Activated naive CD8-positive, alpha-beta T cell treated with anti-CD3 and anti-CD28 coated beads, Interleukin-2, amount 10 ng/mL, durations not matched to agents 7 days and 5 days (primary cell): ENCODE results near the gene HLCS. TPM values are rescaled to one million over a fixed set of nuclear protein-coding genes. Genes with fewer than 3 reads are reported as not detected.
"Not testable (repeated sequence)": the region's sequence is repeated elsewhere in the genome, so short reads cannot be mapped to it uniquely, and the experiment has no call there.

ENCODE experiments used
- ATAC-seq: fragments of 150-1000 bp; cut with Tn5 transposase; one replicate; pipeline ENCODE4 v1.10.0; 2021; ENCODE audit warnings: low read depth, moderate library complexity
- POLR2A ChIA-PET: fragments of 350-600 bp; sonication (Branson Sonifier 250); formaldehyde crosslinking; loops from one replicate; lab custom pipeline; 2021; ENCODE audit warnings: antibody characterized with exemption; lab: Charles Lee
- DNase-seq: peaks from one replicate; pipeline ENCODE4 v3.0.0; 2021
- H3K27ac Mint-ChIP-seq: one replicate; pipeline ENCODE4 v1.8.0; 2022; ENCODE audit warnings: mild to moderate bottlenecking, mixed read lengths
- H3K27me3 Mint-ChIP-seq: one replicate; pipeline ENCODE4 v1.8.0; 2022; ENCODE audit warnings: mild to moderate bottlenecking, moderate library complexity, mixed read lengths
- H3K36me3 Mint-ChIP-seq: one replicate; pipeline ENCODE4 v1.8.0; 2021; ENCODE audit warnings: mild to moderate bottlenecking, mixed read lengths
- H3K4me1 Mint-ChIP-seq: one replicate; pipeline ENCODE4 v1.8.0; 2021; ENCODE audit warnings: mixed read lengths
- H3K4me3 Mint-ChIP-seq: one replicate; pipeline ENCODE4 v1.8.0; 2022; ENCODE audit warnings: mild to moderate bottlenecking, moderate library complexity, mixed read lengths
- H3K9me3 Mint-ChIP-seq: one replicate; pipeline ENCODE4 v1.8.0; 2021; ENCODE audit warnings: mixed read lengths
- total RNA-seq, 2 experiments: library from RNA; stranded (reverse); gene quantifications; one replicate each; pipeline ENCODE4 v1.2.3, GENCODE V29; 2021

HLCS gene
- total RNA-seq, 2 experiments from 2014 or later = 17.4 to 17.8 TPM

GRCh38 chr21:36960676-36961284, 5.7 kb downstream of the HLCS start:
- Mint-ChIP-seq H3K4me1 (peaks cover 16% of the 10 kb centered on the region), H3K36me3 (peaks cover 12% of the 10 kb centered on the region), H3K4me3 (no peak overlapping the region), H3K27me3 (no peaks in the 10 kb centered on the region), H3K27ac (no peak overlapping the region), H3K9me3 (no peaks in the 10 kb centered on the region)
- POLR2A ChIA-PET = no interaction called here
- DNase-seq (no peak), ATAC-seq (no peak)

- Mint-ChIP-seq H3K27me3 (no peaks in the 10 kb centered on the region), H3K4me3 (no peak overlapping the region), H3K36me3 (peaks cover 12% of the 10 kb centered on the region), H3K9me3 (no peaks in the 10 kb centered on the region), H3K27ac (no peak overlapping the region), H3K4me1 (peaks cover 2% of the 10 kb centered on the region)
- POLR2A ChIA-PET = no interaction called here
- ATAC-seq (no peak), DNase-seq (no peak)
Observed at GRCh38 chr21:36959020-36959835, 7.2 kb downstream of the HLCS start.

GRCh38 chr21:36955783-36956182, 10.7 kb downstream of the HLCS start:
- Mint-ChIP-seq H3K36me3 (peaks cover 14% of the 10 kb centered on the region), H3K4me3 (no peak overlapping the region), H3K27ac (no peak overlapping the region), H3K27me3 (no peaks in the 10 kb centered on the region), H3K4me1 (peaks cover 2% of the 10 kb centered on the region), H3K9me3 (no peaks in the 10 kb centered on the region)
- no peak for DNase-seq
- no peak for ATAC-seq
- POLR2A ChIA-PET = no interaction called here

GRCh38 chr21:36952331-36952730, 14.1 kb downstream of the HLCS start:
- not testable (repeated sequence) for ATAC-seq, H3K4me1 Mint-ChIP-seq, H3K9me3 Mint-ChIP-seq, H3K4me3 Mint-ChIP-seq, H3K27me3 Mint-ChIP-seq, DNase-seq, H3K27ac Mint-ChIP-seq
- H3K36me3 Mint-ChIP-seq = peaks cover 12% of the 10 kb centered on the region
- POLR2A ChIA-PET = interaction anchor here (1.0 kb wide), 1 partner anchor 15 kb away, joined by 3 read pairs; no protein-coding TSS in a partner anchor

- no peak overlapping the region for H3K4me3 Mint-ChIP-seq
- H3K27me3 Mint-ChIP-seq = no peaks in the 10 kb centered on the region
- DNase-seq = no peak
- no peak overlapping the region for H3K27ac Mint-ChIP-seq
- H3K4me1 Mint-ChIP-seq = peaks cover 2% of the 10 kb centered on the region
- H3K9me3 Mint-ChIP-seq = no peaks in the 10 kb centered on the region
- peaks cover 17% of the 10 kb centered on the region for H3K36me3 Mint-ChIP-seq
- POLR2A ChIA-PET = no interaction called here
- no peak for ATAC-seq
Observed at GRCh38 chr21:36949171-36950141, 17.0 kb downstream of the HLCS start.

- POLR2A ChIA-PET = interaction anchor here (1.0 kb wide), 1 partner anchor 301 kb away, joined by 3 read pairs; no protein-coding TSS in a partner anchor
- Mint-ChIP-seq H3K4me1 (peaks cover 2% of the 10 kb centered on the region), H3K36me3 (peaks cover 20% of the 10 kb centered on the region), H3K27me3 (no peaks in the 10 kb centered on the region), H3K27ac (no peak overlapping the region), H3K9me3 (no peaks in the 10 kb centered on the region), H3K4me3 (no peak overlapping the region)
- no peak for DNase-seq
- ATAC-seq = no peak
Observed at GRCh38 chr21:36948686-36949085, 17.8 kb downstream of the HLCS start.

- H3K27ac Mint-ChIP-seq = no peak overlapping the region
- H3K4me3 Mint-ChIP-seq = no peak overlapping the region
- ATAC-seq (no peak), DNase-seq (no peak)
- H3K9me3 Mint-ChIP-seq = no peaks in the 10 kb centered on the region
- POLR2A ChIA-PET = no interaction called here
- no peaks in the 10 kb centered on the region for H3K27me3 Mint-ChIP-seq
- peaks cover 19% of the 10 kb centered on the region for H3K36me3 Mint-ChIP-seq
- peaks cover 2% of the 10 kb centered on the region for H3K4me1 Mint-ChIP-seq
Observed at GRCh38 chr21:36946949-36947356, 19.5 kb downstream of the HLCS start.

- Mint-ChIP-seq H3K27me3 (no peaks in the 10 kb centered on the region), H3K4me1 (peaks cover 2% of the 10 kb centered on the region), H3K36me3 (peaks cover 16% of the 10 kb centered on the region), H3K27ac (no peak overlapping the region), H3K9me3 (no peaks in the 10 kb centered on the region), H3K4me3 (no peak overlapping the region)
- DNase-seq = no peak
- POLR2A ChIA-PET = no interaction called here
- ATAC-seq = no peak
Observed at GRCh38 chr21:36945496-36946138, 20.9 kb downstream of the HLCS start.

GRCh38 chr21:36936361-36937135, 29.9 kb downstream of the HLCS start:
- ATAC-seq (no peak), DNase-seq (no peak)
- peaks cover 6% of the 10 kb centered on the region for H3K4me1 Mint-ChIP-seq
- no peak overlapping the region for H3K4me3 Mint-ChIP-seq
- no peak overlapping the region for H3K27ac Mint-ChIP-seq
- no peaks in the 10 kb centered on the region for H3K27me3 Mint-ChIP-seq
- peaks cover 2% of the 10 kb centered on the region for H3K36me3 Mint-ChIP-seq
- POLR2A ChIA-PET = no interaction called here
- H3K9me3 Mint-ChIP-seq = no peaks in the 10 kb centered on the region

- Mint-ChIP-seq H3K27me3 (no peaks in the 10 kb centered on the region), H3K27ac (no peak overlapping the region), H3K4me1 (peaks cover 6% of the 10 kb centered on the region), H3K36me3 (peaks cover 2% of the 10 kb centered on the region), H3K9me3 (no peaks in the 10 kb centered on the region), H3K4me3 (no peak overlapping the region)
- ATAC-seq (no peak), DNase-seq (no peak)
- POLR2A ChIA-PET = no interaction called here
Observed at GRCh38 chr21:36934864-36935420, 31.5 kb downstream of the HLCS start.

GRCh38 chr21:36932161-36932816, 34.2 kb downstream of the HLCS start:
- peaks cover 2% of the 10 kb centered on the region for H3K36me3 Mint-ChIP-seq

GRCh38 chr21:36929622-36930021, 36.8 kb downstream of the HLCS start:
- H3K36me3 Mint-ChIP-seq = peaks cover 2% of the 10 kb centered on the region
- no peak for ATAC-seq

More at GRCh38 chr21:36932161-36932816, 34.2 kb downstream of the HLCS start:
- no peak overlapping the region for H3K4me3 Mint-ChIP-seq
- H3K4me1 Mint-ChIP-seq = peaks cover 7% of the 10 kb centered on the region
- H3K27ac Mint-ChIP-seq = no peak overlapping the region
- POLR2A ChIA-PET = no interaction called here
- no peak for DNase-seq
- no peaks in the 10 kb centered on the region for H3K27me3 Mint-ChIP-seq
- no peaks in the 10 kb centered on the region for H3K9me3 Mint-ChIP-seq
- ATAC-seq = no peak

More at GRCh38 chr21:36929622-36930021, 36.8 kb downstream of the HLCS start:
- Mint-ChIP-seq H3K4me1 (peaks cover 2% of the 10 kb centered on the region), H3K27me3 (no peaks in the 10 kb centered on the region), H3K27ac (no peak overlapping the region), H3K4me3 (no peak overlapping the region), H3K9me3 (no peaks in the 10 kb centered on the region)
- POLR2A ChIA-PET = no interaction called here
- DNase-seq = no peak
